Measurements from ENCODE around the gene LCOR. TPM values are rescaled to one million over a fixed set of nuclear protein-coding genes. Genes with fewer than 3 reads are reported as not detected.

The LCOR gene
- total RNA-seq, 1 experiment from 2014 or later, result 42.1 TPM

DNA sequence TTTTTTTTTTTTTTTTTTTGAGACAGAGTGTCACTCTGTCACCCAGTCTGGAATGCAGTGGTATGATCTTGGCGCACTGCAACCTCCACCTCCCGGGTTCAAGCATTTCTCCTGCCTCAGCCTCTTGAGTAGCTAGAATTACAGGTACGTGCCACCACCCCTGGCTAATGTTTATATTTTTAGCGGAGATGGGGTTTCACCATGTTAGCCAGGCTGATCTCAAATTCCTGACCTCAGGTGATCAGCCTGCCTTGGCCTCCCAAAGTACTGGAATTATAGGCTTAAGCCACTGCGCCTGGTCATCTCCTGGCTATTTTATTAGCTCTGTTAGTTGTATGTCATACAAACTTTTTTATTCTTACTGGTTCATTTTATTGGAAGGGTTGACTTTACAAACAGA lies 103.0 kb downstream of the LCOR start:
- Mint-ChIP-seq H3K27ac (no peak overlapping the region), H3K36me3 (ENCODE audit: insufficient read depth in 1 of 3, low read depth in 3 of 3) (peaks cover 21 to 33% (median 32%) of the 10 kb centered on the region in 3 experiments), H3K9me3 (peaks cover 8 to 15% of the 10 kb centered on the region in 2 experiments), H3K4me3 (no peak overlapping the region), H3K4me1 (peaks cover 0 to 5% of the 10 kb centered on the region in 2 experiments; a peak in 2 of 4 replicates), H3K27me3 (ENCODE audit: low read depth) (no peaks in the 10 kb centered on the region; the same call in 1 of the 2 replicates)
- Histone ChIP-seq H2BK15ac (ENCODE audit: low read depth, low read length) (no peak overlapping the region), H3K9ac (ENCODE audit: extremely low read depth, insufficient read length, low read length) (no peak overlapping the region), H3K56ac (ENCODE audit: insufficient read length, low read depth, low read length) (no peak overlapping the region), H3K4me1 (ENCODE audit: insufficient read depth, low read length) (no peaks in the 10 kb centered on the region), H3K18ac (ENCODE audit: insufficient read length, low read depth, low read length) (no peak overlapping the region), H2BK120ac (ENCODE audit: low read depth, low read length, poor library complexity, severe bottlenecking) (no peak overlapping the region), H3K27ac (ENCODE audit: insufficient read length, low read depth, low read length) (no peak overlapping the region), H3T11ph (ENCODE audit: low read length) (no peak overlapping the region), H3K23ac (ENCODE audit: insufficient read length, low read depth, low read length) (no peak overlapping the region), H2AK5ac (ENCODE audit: insufficient read length, low read length) (no peak overlapping the region), H4K5ac (ENCODE audit: insufficient read length, low read depth, low read length) (no peak overlapping the region), H3K9me3 (ENCODE audit: control insufficient read depth, low read depth, low read length) (no peaks in the 10 kb centered on the region), H2BK12ac (ENCODE audit: insufficient read length, low read depth, low read length) (no peak overlapping the region), H4K91ac (ENCODE audit: insufficient read length, low read depth, low read length) (no peak overlapping the region), H2BK20ac (ENCODE audit: low read depth, low read length, poor library complexity, severe bottlenecking) (no peak overlapping the region), H3K79me1 (ENCODE audit: insufficient read depth, low read depth, low read length, poor library complexity, severe bottlenecking) (no peaks in the 10 kb centered on the region), H4K8ac (replicated peaks; ENCODE audit: insufficient read length, low read depth, low read length) (no peak overlapping the region), H3K27me3 (ENCODE audit: insufficient read depth, low read length) (no peaks in the 10 kb centered on the region), H3K79me2 (ENCODE audit: insufficient read depth, low read length) (no peaks in the 10 kb centered on the region), H2AFZ (ENCODE audit: low read length) (no peak overlapping the region), H4K20me1 (ENCODE audit: control insufficient read depth, insufficient read depth, insufficient read length) (no peaks in the 10 kb centered on the region), H3K23me2 (ENCODE audit: insufficient read length, low read depth, low read length, poor library complexity, severe bottlenecking) (no peaks in the 10 kb centered on the region), H3K4me2 (ENCODE audit: insufficient read depth, insufficient read length, low read length) (no peak overlapping the region), H3K14ac (ENCODE audit: insufficient read depth, low read length) (no peak overlapping the region), H2BK5ac (ENCODE audit: insufficient read length, low read length) (no peak overlapping the region), H3K4ac (ENCODE audit: low read depth, low read length) (no peak overlapping the region)
- TF ChIP-seq, protein P1, sequence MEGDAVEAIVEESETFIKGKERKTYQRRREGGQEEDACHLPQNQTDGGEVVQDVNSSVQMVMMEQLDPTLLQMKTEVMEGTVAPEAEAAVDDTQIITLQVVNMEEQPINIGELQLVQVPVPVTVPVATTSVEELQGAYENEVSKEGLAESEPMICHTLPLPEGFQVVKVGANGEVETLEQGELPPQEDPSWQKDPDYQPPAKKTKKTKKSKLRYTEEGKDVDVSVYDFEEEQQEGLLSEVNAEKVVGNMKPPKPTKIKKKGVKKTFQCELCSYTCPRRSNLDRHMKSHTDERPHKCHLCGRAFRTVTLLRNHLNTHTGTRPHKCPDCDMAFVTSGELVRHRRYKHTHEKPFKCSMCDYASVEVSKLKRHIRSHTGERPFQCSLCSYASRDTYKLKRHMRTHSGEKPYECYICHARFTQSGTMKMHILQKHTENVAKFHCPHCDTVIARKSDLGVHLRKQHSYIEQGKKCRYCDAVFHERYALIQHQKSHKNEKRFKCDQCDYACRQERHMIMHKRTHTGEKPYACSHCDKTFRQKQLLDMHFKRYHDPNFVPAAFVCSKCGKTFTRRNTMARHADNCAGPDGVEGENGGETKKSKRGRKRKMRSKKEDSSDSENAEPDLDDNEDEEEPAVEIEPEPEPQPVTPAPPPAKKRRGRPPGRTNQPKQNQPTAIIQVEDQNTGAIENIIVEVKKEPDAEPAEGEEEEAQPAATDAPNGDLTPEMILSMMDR (conservative IDR thresholded peaks at IDR 0.05), result no peak
- DNase-seq, result no peak
- no CpG with 5 or more reads among the region's 5 CpGs for WGBS (ENCODE audit: extremely low coverage, insufficient read length, low lambda C conversion rate)

Data from H9 (cell line).